ENCODE results near the gene RIPOR1. TPM values are rescaled to one million over a fixed set of nuclear protein-coding genes. Genes with fewer than 3 reads are reported as not detected.

Gene RIPOR1
- total RNA-seq, 2 donors from 2014 or later = 14.4 to 22.4 TPM

- ATAC-seq (peak; percentile 88), DNase-seq (peak; percentile 74 to 89)
- intact Hi-C loops (cut with DNase I, micrococcal nuclease) = no loop called here
Measured at GRCh38 chr16:67546761-67547422, 18.3 kb downstream of the RIPOR1 start.

- DNase-seq (peak; percentile 39 to 48), ATAC-seq (peak; percentile 56)
- intact Hi-C loops (cut with DNase I, micrococcal nuclease) = no loop called here
Measured at GRCh38 chr16:67547423-67548264, 19.0 kb downstream of the RIPOR1 start.

- ATAC-seq = no peak
- no peak for DNase-seq
- intact Hi-C loops (cut with DNase I, micrococcal nuclease) = no loop called here
Measured at GRCh38 chr16:67548265-67549126, 19.9 kb downstream of the RIPOR1 start.

GRCh38 chr16:67549240-67549639 is 20.6 kb downstream of the RIPOR1 start:
- DNase-seq = no peak
- no peak for ATAC-seq
- intact Hi-C loops (cut with DNase I, micrococcal nuclease) = no loop called here

GRCh38 chr16:67549936-67550335 is 21.3 kb downstream of the RIPOR1 start:
- intact Hi-C loops (cut with DNase I, micrococcal nuclease) = no loop called here
- no peak for DNase-seq
- no peak for ATAC-seq

- no peak for ATAC-seq
- intact Hi-C loops (cut with DNase I, micrococcal nuclease) = no loop called here
- DNase-seq = no peak
Measured at GRCh38 chr16:67551091-67551490, 22.5 kb downstream of the RIPOR1 start.

- DNase-seq = no peak
- intact Hi-C loops (cut with DNase I, micrococcal nuclease) = no loop called here
- ATAC-seq = no peak
Measured at GRCh38 chr16:67551972-67552371, 23.3 kb downstream of the RIPOR1 start.

- ATAC-seq (no peak), DNase-seq (no peak)
- intact Hi-C loops (cut with DNase I, micrococcal nuclease) = no loop called here
Measured at GRCh38 chr16:67552476-67552875, 23.8 kb downstream of the RIPOR1 start.

GRCh38 chr16:67555795-67556212 is 27.2 kb downstream of the RIPOR1 start:
- no peak for DNase-seq
- ATAC-seq = peak; percentile 30
- intact Hi-C loops (cut with DNase I, micrococcal nuclease) = no loop called here

GRCh38 chr16:67558859-67559258 is 30.2 kb downstream of the RIPOR1 start:
- no peak for DNase-seq
- intact Hi-C loops (cut with DNase I, micrococcal nuclease) = no loop called here
- ATAC-seq = no peak

- ATAC-seq (no peak), DNase-seq (peak in 1 of 2 donors; percentile 23)
- intact Hi-C loops (cut with DNase I, micrococcal nuclease) = loop anchor here in 1 of 2 donors (10.0 kb wide), 1 partner anchor 94 kb away; no protein-coding TSS in a partner anchor
Measured at GRCh38 chr16:67560827-67561342, 32.3 kb downstream of the RIPOR1 start.

GRCh38 chr16:67561501-67561823 is 32.8 kb downstream of the RIPOR1 start:
- intact Hi-C loops (cut with DNase I, micrococcal nuclease) = loop anchor here in 1 of 2 donors (10.0 kb wide), 1 partner anchor 93 kb away; no protein-coding TSS in a partner anchor
- ATAC-seq (no peak), DNase-seq (no peak)

- ATAC-seq = peak; percentile 83
- DNase-seq = peak; percentile 96 to 98
- intact Hi-C loops (cut with DNase I, micrococcal nuclease) = loop anchor here in 1 of 2 donors (10.0 kb wide), 1 partner anchor 93 kb away; no protein-coding TSS in a partner anchor
Measured at GRCh38 chr16:67561824-67562525, 33.3 kb downstream of the RIPOR1 start.

GRCh38 chr16:67562526-67562917 is 33.9 kb downstream of the RIPOR1 start, which contains the start of gene CTCF:
Gene CTCF (plus strand): TSS chr16:67562526. CDS start chr16:67610833, 48,307 bp downstream.
- intact Hi-C loops (cut with DNase I, micrococcal nuclease) = loop anchor here in 1 of 2 donors (10.0 kb wide), 1 partner anchor 92 kb away; no protein-coding TSS in a partner anchor
- ATAC-seq = peak; percentile 56
- DNase-seq = peak; percentile 78 to 88

GRCh38 chr16:67562918-67563707 is 34.5 kb downstream of the RIPOR1 start:
- intact Hi-C loops (cut with DNase I, micrococcal nuclease) = loop anchor here in 1 of 2 donors (10.0 kb wide), 1 partner anchor 92 kb away; no protein-coding TSS in a partner anchor

GRCh38 chr16:67563708-67564468 is 35.3 kb downstream of the RIPOR1 start:
- DNase-seq (peak in 1 of 2 donors; percentile 62), ATAC-seq (no peak)
- intact Hi-C loops (cut with DNase I, micrococcal nuclease) = loop anchor here in 1 of 2 donors (10.0 kb wide), 1 partner anchor 91 kb away; no protein-coding TSS in a partner anchor

More at GRCh38 chr16:67562918-67563707, 34.5 kb downstream of the RIPOR1 start:
- DNase-seq = peak; percentile 47 to 76
- peak; percentile 26 for ATAC-seq
